ENCODE measurements around the gene RIMBP2.

DNA sequence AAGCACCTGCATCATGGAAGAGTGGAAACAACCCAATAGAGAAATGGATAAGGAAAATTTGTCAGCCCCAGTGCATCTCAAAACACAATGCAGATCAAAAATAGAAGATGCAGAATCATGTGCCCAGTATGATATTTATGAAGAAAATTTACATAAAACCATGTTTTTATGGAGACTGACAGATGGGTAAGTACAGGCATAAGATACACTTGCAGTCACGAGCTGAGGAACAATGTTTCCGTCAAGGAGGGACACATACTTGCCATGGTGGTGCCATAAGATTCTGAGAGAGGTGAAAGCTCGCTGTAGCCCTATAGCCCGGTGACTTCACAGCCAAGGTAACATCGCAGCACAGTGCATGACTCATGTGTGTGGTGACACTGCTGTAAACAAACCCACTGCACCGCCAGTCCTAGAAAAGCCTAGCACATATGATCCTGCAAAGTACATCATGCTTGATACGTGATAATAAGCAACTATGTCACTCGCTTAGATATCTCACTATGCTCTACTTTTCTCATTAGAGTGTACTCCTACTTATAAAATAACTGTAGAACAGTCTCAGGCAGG is 112.6 kb downstream of the RIMBP2 start:
- no peak for TF ChIP-seq POLR2A (IDR thresholded peaks at IDR 0.05)
- TF ChIP-seq CTCF (IDR thresholded peaks at IDR 0.05) = no peak

Data from tibial nerve (tissue), 3 donors.